ENCODE data around the gene NKX1-2.
"Not testable (repeated sequence)": the region's sequence is repeated elsewhere in the genome, so short reads cannot be mapped to it uniquely, and the experiment has no call there.

NKX1-2 gene

GRCh38 chr10:124449170-124450011 lies 444 bp downstream of the NKX1-2 start:
- DNase-seq, result no peak

- DNase-seq, result no peak
Observed at GRCh38 chr10:124448696-124449169, 1.1 kb downstream of the NKX1-2 start.

GRCh38 chr10:124447751-124448466 lies 1.9 kb downstream of the NKX1-2 start:
- no peak for DNase-seq

- DNase-seq, result no peak
Observed at GRCh38 chr10:124446830-124447750, 2.7 kb downstream of the NKX1-2 start.

- DNase-seq, result not testable (repeated sequence)
Observed at GRCh38 chr10:124441694-124442093, 8.1 kb downstream of the NKX1-2 start.

- no peak for DNase-seq
Observed at GRCh38 chr10:124436191-124436638, 13.6 kb downstream of the NKX1-2 start.

- DNase-seq, result not testable (repeated sequence)
Observed at GRCh38 chr10:124435683-124436082, 14.2 kb downstream of the NKX1-2 start.

- DNase-seq, result no peak
Observed at GRCh38 chr10:124433461-124433860, 16.4 kb downstream of the NKX1-2 start.

- DNase-seq, result no peak
Observed at GRCh38 chr10:124430077-124430476, 19.8 kb downstream of the NKX1-2 start.

- no peak for DNase-seq
Observed at GRCh38 chr10:124429576-124429975, 20.3 kb downstream of the NKX1-2 start.

GRCh38 chr10:124428207-124428777 lies 21.5 kb downstream of the NKX1-2 start:
- no peak for DNase-seq

- no peak for DNase-seq
Observed at GRCh38 chr10:124425227-124425962, 24.4 kb downstream of the NKX1-2 start.

- no peak for DNase-seq
Observed at GRCh38 chr10:124423813-124424212, 26.0 kb downstream of the NKX1-2 start.

- no peak for DNase-seq
Observed at GRCh38 chr10:124422742-124423141, 27.1 kb downstream of the NKX1-2 start.

GRCh38 chr10:124420254-124420653 lies 29.6 kb downstream of the NKX1-2 start:
- no peak for DNase-seq

- DNase-seq, result no peak
Observed at GRCh38 chr10:124419635-124420034, 30.2 kb downstream of the NKX1-2 start.

- DNase-seq, result peak; percentile 83
Observed at GRCh38 chr10:124418726-124419501, 30.9 kb downstream of the NKX1-2 start, which contains the start of gene OAT. TSS of gene OAT (minus strand) at chr10:124418923. CDS start at chr10:124412171, 6,752 bp downstream.

GRCh38 chr10:124417895-124418725 lies 31.7 kb downstream of the NKX1-2 start:
- DNase-seq, result no peak

- DNase-seq, result no peak
Observed at GRCh38 chr10:124416733-124417132, 33.1 kb downstream of the NKX1-2 start.

- DNase-seq, result no peak
Observed at GRCh38 chr10:124415210-124415609, 34.6 kb downstream of the NKX1-2 start.
